ENCODE results near the gene SCLY.
"Not testable (repeated sequence)": the region's sequence is repeated elsewhere in the genome, so short reads cannot be mapped to it uniquely, and the experiment has no call there.

The SCLY gene

DNA sequence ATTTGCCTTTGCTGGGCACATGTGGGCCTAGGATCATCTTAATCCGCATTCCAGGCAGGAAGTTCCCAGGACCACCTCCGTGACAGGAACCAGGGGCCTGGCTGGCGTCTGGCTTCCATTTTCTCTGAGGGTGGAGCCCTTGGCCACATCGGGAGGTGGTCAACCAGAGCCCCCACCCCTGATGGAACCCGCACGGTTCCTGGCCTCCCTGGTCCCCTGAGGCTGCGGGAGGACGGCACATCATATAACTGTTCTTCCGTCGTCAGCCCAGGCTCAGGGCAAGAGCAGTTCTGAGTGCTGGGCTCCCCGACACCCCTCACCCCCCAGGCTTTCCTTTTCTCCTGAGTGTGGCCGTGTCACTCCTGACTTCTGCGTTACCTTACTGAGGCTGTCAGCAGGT lies 52.8 kb downstream of the SCLY start:
- no peak for DNase-seq (ENCODE audit: low read depth)

DNA sequence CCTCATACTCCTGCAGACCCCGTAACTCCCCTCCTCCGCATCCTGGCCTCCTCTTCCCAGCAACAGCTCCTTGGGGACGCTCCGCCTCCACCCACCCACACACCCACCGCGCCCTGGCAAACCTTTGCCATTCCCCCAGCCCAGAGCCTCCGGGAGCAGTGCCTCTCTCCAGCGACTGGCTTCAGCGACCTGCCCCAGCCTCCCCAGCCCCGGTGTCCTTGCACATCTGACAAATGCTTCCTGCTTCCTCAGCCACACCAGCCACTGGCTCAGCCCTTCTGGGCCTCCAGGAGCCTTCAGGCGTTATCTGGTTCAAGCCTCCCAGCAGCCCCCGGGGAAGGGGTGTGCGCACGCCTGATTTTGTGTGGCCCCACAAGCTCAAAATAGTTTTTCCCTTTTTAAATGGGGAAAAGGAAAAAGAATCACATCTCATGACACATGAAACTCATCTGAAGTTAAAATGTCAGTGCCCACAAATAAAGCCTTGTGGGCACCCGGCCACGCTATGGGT lies 53.6 kb downstream of the SCLY start:
- no peak for DNase-seq (ENCODE audit: low read depth)

DNA sequence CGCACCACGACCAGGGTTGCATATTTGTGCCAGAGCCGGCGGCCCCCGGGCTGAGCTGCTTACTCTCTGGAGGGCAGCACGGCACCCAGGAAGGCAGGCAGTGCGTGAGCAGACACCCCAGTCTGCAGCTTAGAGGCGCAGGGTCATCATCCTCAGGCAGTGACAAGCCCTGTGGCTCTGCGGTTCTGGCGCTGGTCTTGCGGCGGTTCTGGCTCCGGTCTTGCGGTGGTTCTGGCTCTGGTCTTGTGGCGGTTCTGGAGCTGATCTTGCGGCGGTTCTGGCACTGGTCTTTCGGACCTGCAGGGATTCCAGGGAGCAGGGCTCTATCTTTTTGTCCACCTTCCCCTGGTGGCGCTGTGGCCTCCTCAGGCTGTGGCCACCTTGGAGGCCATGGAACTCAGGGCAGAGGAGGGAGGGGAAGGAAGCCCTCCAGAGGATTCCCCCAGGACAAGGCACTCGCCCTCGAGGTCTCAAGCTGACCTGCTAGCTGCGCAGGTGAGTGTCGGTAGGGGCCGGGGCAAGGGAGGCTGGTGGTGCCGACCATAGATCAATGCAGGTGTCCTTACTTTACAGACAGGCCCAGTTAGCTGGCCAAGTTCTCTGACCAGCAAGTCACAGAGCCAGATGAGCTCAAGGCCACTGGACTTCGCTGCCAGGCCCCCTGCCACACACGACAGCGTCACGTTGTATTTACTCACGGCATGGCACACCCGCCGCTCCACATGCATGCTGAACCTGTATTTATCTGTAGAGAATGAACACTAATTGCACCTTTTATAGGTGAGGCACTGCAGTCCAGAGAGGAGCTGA lies 54.3 kb downstream of the SCLY start:
- no peak for DNase-seq (ENCODE audit: low read depth)

DNA sequence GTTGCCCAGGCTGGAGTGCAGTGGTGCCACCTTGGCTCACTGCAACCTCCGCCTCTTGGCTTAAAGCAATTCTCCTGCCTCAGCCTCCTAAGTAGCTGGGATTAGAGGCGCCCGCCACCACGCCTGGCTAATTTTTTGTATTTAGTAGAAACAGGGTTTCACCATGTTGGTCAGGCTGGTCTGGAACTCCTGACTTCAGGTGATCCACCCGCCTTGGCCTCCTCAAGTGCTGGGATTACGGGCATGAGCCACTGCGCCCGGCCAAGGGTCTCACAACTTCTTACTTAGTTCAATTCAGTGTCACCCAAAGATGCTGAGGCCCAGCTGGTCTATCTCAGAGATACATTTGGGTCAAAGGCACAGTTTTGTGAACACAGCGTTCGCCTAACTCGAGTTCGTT lies 54.9 kb downstream of the SCLY start:
- DNase-seq (ENCODE audit: low read depth), result not testable (repeated sequence)

DNA sequence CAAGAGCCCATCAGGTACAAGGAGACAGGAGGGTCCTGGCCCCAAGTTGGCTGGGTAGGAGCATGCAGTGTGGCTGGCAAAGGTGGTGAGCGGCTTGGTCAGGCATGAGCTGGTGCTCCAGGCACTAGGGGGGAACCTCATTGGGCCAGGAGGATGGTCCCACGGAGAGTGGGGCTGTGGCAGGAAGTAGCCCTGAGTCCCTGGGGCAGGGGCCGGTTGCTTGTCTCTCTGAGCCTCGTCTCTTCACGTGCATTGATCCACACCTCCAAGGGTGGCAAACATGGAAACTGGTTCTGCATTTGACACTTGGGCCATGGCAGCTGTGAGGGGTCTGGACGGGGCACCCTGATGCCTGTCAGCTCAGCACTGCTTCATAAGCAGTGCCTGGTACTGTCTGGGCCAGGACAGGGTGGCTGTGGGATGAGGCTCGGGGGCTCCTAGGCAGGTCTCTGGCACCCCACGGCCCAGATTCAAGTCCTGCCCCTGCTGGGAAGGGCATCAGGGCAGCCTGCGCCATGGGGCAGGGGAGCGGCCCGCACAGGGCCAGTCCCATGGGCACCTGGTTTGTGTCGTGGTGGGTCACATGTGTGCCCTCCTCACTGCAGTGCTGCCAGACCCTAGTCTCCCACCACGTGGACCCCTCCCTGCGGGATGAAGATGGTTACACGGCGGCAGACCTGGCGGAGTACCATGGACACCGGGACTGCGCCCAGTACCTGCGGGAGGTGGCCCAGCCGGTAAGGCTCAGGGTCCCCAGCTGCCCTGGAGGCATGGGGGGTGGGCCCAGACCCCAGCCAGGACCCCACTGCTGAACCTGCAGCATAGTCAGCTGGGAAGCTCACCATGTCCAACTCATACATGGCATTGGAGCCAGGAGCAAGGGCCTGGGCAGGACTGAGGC lies 55.7 kb downstream of the SCLY start:
- no peak for DNase-seq (ENCODE audit: low read depth)

DNA sequence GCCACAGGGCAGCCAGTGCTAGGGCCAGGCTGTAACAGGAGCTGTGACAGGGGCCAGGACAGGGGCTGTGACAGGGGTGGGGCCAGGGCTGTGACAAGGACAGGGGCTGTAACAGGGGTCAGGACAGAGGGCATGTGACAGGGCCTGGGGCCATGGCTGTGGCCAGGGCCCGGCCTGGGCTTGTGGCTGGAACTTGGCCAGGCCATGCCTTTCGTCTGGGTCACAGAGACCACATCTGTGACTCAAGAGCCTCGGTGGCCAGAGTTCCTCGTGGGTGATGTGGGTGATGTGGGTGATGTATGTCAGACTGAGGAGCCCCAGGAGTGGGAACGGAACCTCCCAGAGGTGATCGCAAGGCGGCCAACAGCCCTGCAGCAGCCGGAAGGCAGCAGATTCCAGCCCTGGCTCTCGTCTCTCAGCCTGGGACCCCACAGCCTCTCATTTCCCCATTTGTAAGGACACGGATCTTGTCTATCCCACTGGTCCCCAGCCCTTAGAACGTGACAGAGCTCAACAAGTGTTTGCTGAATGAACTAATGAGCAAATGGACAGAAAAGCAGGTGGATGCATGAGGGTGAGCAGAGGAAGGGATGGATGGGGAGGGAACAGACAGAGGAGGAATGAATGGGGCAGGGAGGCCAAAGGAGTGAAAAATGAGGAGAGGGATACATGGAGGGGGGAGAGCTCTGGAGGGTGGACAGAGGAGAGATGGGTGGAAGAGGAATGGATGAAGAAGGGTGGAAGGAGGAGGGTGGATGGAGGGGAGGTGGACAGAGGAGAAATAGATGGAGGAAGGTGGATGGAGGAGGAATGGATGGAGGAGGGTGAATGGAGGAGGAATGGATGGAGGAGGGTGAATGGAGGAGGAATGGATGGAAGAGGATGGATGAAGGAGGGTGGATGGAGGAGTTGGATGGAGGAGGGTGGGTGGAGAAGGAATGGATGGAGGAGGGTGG lies 56.7 kb downstream of the SCLY start:
- DNase-seq (ENCODE audit: low read depth), result peak; percentile 86

DNA sequence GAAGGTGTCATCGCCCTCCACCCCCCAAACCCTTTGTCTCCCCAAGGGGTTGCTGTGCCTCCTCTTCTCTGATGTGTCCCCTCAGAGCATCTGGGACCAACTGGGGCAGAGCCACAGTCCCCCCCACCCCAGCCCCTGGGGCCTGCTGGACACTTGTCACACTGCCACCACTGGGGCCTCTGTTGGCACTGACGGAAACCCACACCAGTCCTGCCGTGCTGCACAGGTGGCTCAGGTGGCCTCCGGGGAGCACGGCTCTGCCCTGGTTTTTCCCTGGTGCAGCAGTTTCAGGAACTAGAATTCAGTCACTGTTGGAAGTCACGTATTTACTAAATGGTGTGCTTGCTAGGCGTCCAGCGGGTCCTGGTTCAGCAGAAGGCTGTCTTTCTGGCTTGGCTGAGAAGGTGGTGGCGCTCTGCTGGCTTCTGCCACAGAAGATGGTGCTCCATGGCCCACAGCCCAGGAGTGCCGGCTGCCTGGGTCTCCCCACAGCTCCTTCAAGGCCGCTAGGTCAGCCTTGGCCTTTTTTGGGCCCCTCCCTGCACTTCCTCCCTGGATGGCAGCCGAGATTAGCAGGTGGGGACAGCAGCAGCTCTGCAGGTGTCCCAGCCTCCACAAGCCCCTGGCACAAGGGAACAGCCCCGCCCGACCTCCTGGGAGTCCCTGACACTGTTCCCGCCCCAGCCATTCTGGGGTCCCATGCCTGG lies 59.1 kb downstream of the SCLY start:
- no peak for DNase-seq (ENCODE audit: low read depth)

DNA sequence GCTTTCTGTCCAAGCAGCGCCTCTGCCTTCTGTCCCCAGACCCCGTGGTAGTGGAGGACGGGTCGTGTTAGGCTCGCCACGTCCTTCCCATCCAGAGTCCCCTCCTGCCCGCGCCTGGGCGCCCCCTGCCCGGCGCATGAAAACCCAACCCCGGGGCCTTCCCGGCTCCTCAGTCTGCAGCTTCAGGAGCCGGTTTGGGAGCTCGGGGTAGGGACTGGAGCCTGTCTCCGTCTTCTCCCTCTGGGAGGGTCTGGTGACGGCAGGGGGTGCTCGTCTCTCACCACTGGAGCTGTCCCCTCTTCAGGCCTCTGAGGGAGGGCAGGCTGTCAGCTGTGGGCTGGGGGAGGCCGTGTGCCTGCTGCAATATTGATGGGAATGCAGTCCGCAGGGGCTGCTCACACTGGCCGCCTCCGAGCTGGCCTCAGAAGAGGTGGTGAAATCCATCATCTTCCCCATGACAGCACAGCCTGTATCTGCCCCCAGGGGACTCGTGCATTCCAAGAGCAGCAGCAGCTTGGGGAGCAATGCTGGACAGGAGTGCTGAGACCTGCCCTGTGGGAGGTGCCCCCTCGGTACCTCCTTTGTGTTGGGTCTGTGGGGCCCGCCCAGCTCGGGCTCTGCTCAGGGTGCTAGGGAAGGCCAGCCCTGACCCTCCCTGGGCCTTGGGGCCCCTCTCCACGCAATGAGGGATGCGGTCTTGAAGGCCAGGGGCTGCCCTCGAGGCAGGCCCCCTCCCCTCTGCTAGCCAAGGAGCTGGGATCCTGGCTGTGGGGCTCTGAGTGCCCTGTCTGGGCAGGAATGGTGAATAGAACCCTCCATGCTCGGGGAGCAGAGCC lies 59.9 kb downstream of the SCLY start:
- DNase-seq (ENCODE audit: low read depth), result peak; percentile 18

DNA sequence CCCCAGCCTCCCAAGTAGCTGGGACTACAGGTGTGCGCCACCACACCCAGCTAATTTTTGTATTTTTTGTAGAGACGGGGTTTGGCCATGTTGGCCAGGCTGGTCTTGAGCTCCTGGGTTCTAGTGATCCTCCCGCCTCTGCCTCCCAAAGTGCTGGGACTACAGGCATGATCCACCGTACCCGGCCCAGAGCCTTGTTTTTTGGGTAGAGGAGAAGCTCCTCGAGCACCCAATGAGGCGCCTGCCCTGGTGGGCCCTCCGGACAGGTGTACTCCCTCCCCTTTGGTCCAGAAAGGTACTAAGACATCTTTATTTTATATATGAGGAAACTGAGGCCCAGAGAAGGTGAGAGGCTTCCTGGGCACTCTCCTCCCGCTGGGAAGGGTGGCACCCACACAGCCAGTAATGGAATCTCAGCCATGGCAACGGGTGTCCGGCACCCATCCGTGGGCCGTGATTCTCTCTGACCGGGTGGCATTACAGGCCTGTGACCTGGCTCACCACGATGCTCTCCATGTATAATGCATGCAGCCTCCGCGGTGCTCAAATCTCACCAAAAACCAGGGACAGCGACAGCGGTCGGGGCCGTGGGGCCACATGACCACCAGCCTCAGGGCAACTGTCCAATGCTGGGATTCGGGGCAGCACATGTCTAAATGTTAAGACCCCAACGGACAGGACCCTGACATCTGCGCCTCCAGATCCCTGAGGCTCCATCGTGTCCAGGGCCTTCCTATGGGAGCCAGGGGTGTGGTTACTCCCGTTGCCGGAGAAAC lies 60.9 kb downstream of the SCLY start:
- no peak for DNase-seq (ENCODE audit: low read depth)

DNA sequence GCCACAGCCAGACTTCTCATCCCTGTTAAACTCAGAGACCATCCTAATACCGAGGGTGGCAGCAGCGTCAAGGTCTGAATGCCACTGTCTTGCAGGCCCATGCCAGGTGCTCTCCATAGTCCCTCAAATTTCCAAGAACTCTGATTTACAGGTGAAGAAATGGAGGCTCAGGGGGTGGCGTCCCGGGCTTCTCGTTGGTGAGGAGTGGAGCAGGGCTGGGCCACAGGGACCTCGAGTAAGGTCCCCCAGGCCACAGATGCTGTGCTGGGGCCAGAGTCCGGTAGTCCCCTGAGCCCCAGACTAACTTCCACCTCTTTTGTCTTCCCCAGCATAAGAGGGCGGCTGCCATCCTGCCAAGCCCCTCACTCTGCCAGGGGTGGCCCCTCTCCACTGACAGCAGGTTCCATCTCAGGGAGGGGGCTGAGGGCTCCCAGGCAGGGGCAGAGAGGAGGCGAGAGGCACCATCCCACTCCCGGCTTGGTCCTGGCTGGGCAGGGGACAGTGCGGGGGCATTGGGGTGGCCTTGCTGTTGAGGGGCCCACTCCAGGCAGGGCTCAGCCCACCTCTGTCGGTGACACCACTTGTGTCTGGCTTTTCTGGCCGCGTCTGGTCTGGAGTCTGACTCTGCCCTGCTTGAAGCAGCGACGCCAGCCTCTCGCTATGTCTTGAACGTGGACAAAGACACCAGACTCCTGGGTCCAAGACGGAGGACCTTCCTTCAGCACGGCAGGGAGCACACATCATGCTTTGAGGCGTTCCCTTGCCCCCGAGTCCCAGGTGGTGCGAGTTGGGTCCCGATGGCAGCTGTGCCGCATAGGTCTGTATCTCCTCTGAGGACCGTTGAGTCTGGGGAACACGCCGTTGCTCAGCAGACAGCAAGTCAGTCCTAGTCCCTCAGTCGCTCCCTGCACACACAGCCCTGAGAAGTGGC lies 61.8 kb downstream of the SCLY start:
- DNase-seq (ENCODE audit: low read depth), result no peak

DNA sequence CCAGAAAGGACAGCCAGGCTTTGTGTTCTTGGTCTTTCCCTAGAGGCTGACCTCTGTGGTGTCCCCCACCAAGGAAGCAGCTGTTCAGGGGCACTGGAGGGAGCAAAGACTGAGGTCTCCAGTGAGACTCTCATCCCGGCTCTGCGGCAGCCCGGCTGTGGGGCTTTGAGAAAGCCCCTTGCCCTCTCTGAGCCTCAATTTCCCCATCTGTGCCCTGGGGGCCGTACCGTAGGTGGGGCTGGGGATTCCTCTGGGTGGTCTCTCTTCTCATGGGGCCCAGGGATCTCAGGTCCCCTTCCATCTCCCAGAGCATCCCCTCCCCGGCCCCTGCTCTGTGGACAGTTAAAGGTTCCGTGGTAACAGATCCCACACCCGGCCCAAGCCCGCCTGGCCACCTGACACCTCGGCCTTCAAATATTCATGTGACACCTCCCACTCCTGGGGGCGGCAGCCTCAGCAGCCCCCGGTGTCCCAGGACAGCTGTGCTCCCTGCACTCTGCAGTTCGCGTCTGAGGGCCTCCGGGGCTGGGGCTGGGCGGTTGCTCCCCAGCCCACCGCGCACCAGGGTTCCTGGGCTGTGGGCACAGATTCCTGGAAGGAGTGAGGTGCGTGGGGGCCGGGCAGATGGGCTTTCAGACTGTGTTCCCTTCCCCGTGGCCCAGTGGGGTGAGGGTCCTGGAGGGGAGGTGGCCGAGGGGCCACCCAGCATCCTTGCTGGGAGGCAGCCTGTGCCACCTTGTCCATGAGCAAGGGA lies 62.6 kb downstream of the SCLY start:
- DNase-seq (ENCODE audit: low read depth), result no peak

DNA sequence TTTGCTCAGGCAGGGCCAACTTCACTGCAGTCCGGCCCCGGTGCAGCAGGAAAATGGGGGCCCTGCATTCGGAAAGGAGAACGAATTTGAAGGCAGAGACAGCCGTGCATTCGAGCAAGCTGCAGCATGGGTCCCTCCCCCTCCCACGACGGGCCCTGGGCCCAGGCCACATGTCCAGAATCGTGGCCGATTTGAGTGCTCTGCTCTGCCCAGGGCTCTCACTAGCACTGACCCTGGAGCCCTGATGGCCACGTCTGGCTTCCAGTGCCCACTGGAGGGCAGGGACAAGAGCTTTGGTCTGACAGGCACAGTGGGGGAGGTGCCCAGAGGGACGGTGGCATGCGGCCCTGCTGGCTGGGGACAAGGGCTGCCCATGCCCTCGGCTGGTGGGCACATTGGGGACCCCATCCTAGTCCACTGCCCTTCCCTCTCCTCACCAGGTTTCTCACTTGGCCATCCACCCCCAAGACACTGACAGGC lies 63.2 kb downstream of the SCLY start:
- no peak for DNase-seq (ENCODE audit: low read depth)

DNA sequence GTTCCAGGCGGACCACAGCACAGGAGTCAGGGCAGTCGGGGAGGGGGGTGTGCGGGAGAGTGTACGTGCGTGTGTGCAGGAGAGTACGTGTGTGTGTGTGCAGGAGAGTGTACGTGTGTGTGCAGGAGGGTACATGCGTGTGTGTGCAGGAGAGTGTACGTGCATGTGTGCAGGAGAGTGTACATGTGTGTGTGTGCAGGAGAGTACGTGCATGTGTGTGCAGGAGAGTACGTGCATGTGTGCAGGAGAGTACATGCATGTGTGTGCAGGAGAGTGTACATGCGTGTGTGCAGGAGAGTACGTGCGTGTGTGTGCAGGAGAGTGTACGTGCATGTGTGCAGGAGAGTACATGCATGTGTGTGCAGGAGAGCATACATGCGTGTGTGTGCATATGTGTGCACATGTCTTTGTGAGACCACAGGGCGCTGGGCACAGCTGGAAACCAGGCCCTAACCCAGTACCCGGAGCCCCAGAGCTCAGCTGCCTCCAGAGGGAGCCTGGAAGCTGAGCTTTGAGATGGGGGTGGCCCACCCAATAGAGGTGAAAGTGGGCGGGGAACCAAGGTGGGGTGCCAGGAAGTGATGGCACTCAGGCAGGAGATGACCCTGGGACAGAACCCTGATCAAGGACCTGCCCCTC lies 63.8 kb downstream of the SCLY start:
- no peak for DNase-seq (ENCODE audit: low read depth)

DNA sequence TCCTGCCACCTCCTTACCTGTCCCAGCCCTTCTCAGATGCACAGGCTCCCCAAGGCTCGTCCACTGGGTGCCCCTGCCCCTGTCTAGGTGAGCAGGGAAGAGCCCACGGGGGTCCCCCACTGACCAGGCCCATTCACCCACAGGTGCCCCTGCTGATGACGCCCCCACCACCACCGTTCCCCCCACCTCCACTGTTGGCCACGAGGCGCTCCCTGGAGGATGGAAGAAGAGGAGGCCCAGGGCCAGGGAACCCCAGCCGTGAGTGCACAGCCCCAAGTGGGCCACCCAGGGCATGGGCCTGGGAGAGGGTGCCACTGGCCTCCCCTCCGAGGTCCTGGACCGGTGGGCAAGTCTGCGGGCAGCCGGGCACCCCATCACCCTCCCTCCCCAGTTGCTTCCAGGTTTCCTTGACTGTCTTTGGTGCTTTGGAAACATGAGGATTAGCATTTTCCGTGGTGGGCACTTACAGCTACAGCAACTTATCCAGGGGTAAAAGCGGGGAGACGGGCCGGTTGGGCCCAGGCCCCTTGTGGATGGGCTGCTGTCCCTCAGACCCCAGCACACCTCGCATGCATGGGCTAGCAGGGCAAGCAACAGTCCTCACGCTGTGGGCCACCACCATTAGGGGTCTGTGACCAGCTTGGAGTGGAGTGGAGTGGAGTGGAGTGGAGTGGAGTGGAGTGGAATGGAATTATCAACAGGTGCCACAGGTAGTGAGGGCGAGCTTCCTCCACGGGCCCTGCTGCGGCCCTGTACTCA lies 64.5 kb downstream of the SCLY start:
- no peak for DNase-seq (ENCODE audit: low read depth)

DNA sequence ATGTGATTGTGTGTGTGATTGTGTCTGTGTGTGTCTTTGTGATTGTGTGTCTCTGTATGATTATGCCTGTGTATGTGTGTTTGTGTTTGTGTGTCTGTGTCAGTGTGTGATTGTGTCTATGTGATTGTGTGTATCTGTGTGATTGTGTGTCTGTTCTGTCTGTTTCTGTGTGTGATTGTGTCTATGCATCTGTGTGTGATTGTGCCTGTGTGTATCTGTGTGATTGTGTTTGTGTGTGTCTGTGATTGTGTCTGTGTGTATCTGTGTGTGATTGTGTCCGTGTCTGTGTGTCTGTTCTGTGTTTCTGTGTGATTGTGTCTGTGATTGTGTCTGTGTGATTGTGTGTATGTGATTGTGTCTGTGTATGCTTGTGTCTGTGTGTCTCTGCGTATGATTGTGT lies 65.5 kb downstream of the SCLY start:
- DNase-seq (ENCODE audit: low read depth), result no peak

DNA sequence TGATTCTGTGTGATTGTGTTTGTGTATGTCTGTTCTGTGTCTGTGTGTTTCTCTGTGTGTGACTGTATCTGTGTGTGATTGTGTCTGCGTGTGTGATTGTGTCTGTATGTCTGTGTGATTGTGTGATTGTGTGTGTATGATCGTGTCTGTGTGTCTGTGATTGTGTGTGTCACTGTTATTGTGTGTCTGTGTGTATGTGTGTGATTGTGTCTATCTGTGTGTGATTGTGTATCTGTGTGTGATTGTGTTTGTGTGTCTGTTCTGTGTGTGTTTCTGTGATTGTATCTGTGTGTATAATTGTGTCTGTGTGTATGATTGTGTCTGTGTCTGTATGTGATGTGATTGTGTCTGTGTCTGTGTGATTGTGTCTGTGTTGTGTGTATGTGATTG lies 66.0 kb downstream of the SCLY start:
- DNase-seq (ENCODE audit: low read depth), result no peak

Data from EH (cell line).